ENCODE results near the gene CTDSPL.

CTDSPL gene

DNA sequence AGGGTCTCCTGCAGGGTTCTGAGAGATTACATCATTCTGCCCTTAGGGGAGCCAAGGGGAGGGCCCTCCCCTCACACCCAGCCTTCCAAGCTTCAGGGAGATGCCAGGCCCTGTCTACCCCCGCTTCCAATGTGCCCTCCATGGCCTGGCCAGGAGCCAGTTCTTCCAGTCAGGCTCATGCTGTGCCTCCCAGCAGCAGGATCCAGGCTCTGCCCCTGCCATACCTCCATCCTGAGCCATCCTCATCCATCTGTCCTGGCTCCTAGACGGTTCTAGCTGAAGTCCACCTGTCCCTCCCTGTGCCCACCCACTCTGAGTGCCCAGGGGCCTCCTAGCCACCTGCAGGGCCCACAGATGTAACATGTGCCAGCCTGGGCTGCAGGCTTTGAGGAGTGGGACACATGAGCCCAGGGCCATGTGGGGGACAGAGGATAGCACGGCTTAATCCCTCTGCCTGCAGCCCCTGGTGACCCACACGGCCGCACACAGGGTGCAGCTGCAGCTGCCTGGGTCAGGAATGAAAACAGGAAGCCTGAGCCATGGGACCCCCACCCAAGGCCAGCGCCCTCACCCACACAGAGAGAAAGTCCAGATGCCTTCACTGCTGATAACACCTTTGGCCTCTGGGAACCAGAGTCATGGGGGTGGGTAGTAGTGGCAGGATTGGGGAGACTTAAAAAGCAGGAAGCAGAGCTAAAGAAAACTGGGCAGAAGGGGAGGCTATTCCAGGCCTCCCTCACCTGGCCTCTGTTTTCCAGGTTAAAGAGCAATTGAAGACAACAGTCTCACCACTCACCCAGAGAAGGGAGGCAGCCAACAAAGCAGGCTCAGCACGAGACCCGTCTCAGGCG lies 156.0 kb downstream of the CTDSPL start:
- TF ChIP-seq POLR2A (IDR thresholded peaks at IDR 0.05; ENCODE audit: low read length) (no peak), GATA1 (IDR thresholded peaks at IDR 0.05; ENCODE audit: low read depth, low read length) (no peak)
- DNase-seq: no peak

- no peak for TF ChIP-seq POLR2A (IDR thresholded peaks at IDR 0.05; ENCODE audit: low read length)
- no peak for TF ChIP-seq GATA1 (IDR thresholded peaks at IDR 0.05; ENCODE audit: low read depth, low read length)
- DNase-seq: no peak
These were observed 156.9 kb downstream of the CTDSPL start for GRCh38 chr3:38018296-38019266.

DNA sequence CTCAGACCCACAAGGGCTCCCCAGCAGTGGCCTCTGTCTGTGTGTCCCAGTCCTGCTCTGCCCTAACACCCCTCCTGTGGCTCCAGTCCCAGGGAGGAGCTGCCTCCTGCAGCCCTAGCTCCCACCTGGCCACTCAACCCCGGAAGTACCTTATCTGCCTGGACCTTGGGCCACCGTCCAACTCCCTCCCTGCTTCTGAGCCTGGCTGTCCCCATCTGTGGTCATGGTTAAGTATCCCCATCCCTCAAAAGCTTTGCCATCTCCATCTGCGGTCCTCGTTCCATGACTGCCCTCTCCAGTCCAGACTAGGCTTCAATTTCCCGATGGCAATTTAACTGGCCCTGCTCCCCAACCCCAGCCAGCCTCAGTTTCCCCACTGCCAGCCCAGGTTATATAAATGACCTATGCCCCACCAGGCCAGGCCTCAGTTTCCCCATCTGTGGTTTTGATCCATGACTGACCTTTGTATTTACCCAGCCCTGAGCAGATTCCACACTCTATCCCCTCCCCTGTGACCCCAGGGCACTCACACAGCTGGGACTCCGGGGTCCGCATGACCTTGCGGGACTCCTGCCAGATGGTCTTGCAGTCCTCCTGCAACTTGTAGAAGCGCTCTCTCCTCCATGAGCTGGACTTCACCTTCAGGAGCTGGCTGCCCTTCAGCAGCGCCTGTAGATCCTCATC lies 158.1 kb downstream of the CTDSPL start:
- DNase-seq: no peak
- TF ChIP-seq POLR2A (IDR thresholded peaks at IDR 0.05; ENCODE audit: low read length) (no peak), GATA1 (IDR thresholded peaks at IDR 0.05; ENCODE audit: low read depth, low read length) (no peak)

DNA sequence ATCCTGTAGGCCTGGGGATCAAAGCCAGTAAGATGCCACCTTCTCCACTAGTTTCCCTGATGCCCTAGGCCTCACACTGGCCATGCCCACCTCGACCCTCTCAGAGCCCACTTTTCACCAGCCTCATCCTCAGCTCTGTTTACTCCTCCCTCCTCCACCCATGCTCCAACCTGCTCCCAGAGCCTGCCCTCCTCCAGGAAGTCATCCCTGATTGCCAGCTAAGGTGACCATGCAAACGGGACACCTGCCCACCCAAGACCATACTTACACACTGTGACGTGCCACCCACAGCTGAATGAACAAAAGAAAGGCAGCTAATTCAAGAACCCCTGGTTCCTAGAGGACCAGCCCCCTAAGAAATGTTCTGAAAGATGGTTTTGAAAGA lies 158.7 kb downstream of the CTDSPL start:
- TF ChIP-seq GATA1 (IDR thresholded peaks at IDR 0.05; ENCODE audit: low read depth, low read length) (no peak), POLR2A (IDR thresholded peaks at IDR 0.05; ENCODE audit: low read length) (no peak)

GRCh38 chr3:38021196-38021595 lies 159.5 kb downstream of the CTDSPL start:
- DNase-seq: no peak
- no peak for TF ChIP-seq POLR2A (IDR thresholded peaks at IDR 0.05; ENCODE audit: low read length)
- TF ChIP-seq GATA1 (IDR thresholded peaks at IDR 0.05; ENCODE audit: low read depth, low read length): no peak

More for the DNA sequence above, 158.7 kb downstream of the CTDSPL start:
- no peak for DNase-seq

DNA sequence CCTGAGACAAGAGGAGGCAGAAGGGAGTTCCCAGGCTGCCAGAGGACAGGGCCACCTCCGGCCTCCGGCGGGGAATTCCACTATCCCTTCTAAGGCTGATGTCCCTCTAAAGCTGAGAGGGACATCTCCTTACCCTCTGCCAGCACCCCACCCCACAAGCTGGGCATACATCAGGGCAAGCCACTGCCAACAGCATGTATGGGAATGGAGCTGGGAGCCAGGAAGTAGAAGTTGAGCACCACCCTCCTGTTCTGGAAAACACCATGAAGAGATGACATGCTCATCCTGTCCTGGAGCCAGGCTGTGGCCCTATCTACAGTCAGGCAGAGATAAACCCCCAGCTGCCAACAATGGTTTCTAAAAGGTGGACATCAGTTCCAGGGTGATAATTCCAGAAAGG lies 160.6 kb downstream of the CTDSPL start:
- DNase-seq: no peak

GRCh38 chr3:38022896-38023709 lies 161.4 kb downstream of the CTDSPL start:
- TF ChIP-seq GATA1 (IDR thresholded peaks at IDR 0.05; ENCODE audit: low read depth, low read length) (no peak), POLR2A (IDR thresholded peaks at IDR 0.05; ENCODE audit: low read length) (no peak)

More for the DNA sequence above, 160.6 kb downstream of the CTDSPL start:
- no peak for TF ChIP-seq POLR2A (IDR thresholded peaks at IDR 0.05; ENCODE audit: low read length)
- TF ChIP-seq GATA1 (IDR thresholded peaks at IDR 0.05; ENCODE audit: low read depth, low read length): no peak

GRCh38 chr3:38026856-38027255 lies 165.2 kb downstream of the CTDSPL start:
- no peak for TF ChIP-seq GATA1 (IDR thresholded peaks at IDR 0.05; ENCODE audit: low read depth, low read length)
- no peak for DNase-seq

More at GRCh38 chr3:38022896-38023709, 161.4 kb downstream of the CTDSPL start:
- no peak for DNase-seq

DNA sequence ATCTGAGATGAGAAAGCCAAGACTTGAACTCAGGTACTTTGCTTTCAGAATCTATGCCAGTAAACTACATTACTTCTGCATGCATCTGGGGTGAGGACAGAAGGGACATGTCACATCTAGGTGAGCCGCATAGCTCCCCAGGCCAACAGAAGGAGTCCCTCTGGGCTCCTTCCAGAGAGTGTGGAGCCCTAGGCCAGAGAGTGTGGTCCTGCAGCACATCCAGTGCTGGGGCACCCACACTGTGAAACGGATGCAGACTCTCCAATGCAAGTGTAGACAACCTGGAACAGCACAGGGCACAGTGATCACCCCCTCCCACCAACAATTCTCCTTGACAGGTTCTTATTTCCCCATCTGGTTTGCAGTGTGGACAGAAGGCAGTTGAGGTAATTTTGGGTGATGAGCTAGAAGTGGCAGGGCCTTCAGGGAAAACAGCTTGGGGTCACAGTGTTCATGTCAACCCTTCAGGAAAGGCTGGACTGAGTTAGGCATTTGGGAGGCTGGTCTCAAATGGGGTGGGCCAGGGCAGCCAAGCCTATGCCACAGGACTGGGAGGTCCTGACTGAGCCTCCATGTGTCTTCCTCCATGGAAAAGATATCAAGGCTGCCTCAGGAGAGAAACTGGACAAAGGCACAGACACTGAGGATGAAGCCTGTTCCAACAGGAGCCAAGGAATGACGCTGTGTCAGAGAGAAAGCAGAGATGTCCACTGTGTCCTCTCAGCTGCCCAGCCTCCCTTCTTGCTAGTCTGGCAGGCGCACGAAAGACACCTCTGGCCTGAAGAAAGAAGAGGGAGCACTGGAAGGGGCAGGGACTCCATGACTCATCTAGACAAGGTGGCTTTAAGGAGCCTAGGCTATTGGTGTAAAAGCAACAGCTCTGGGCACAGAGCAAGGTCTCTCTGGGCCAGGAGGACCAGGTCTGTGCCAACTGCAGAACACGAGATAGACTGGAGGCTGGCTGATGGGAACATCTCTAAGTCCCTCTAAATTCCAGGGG lies 166.1 kb downstream of the CTDSPL start:
- no peak for TF ChIP-seq GATA1 (IDR thresholded peaks at IDR 0.05; ENCODE audit: low read depth, low read length)
- TF ChIP-seq POLR2A (IDR thresholded peaks at IDR 0.05; ENCODE audit: low read length): no peak
- DNase-seq: no peak

DNA sequence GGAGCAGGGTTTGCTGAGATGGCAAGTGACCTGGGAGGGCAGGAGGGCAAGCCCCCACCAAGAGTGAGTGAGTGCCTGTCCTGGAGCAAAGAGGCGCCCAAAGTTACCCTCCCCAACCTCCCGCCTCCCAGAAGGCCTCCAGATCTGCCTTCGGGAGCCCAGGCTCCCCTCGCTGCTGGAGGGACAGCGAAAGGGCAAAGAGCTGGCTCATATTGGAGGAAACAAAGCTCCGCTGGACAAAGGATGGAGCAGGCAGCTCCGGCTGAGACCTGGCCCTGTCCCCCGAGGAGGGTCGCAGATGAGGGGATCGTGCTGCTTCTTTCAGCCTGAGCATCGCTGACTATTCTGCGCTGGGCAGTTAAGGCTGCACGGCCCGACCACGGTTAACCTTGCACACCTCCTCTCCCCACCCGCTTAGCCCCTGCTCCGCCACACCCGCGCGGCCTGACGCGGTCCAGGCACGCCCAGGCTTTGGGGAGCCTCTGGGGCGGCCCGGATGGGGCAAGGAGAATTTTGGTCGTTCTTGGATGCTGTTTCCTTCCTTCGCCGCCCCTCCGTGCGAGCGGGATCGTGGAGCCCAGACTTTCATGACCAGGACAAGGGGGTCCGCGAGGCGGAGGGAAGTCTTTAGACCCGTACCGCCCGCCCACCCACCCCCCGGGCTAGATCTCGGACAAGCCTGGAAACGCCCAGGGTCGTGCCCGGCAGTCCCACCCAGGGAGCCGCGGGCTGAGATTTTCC lies 167.1 kb downstream of the CTDSPL start:
- TF ChIP-seq POLR2A (IDR thresholded peaks at IDR 0.05; ENCODE audit: low read length) (no peak), GATA1 (IDR thresholded peaks at IDR 0.05; ENCODE audit: low read depth, low read length) (no peak)

GRCh38 chr3:38029400-38030125 lies 167.9 kb downstream of the CTDSPL start, which contains the start of gene PLCD1:
Gene PLCD1 (minus strand): TSS chr3:38029642. CDS start chr3:38029539, 103 bp downstream.
- DNase-seq: no peak
- no peak for TF ChIP-seq GATA1 (IDR thresholded peaks at IDR 0.05; ENCODE audit: low read depth, low read length)
- no peak for TF ChIP-seq POLR2A (IDR thresholded peaks at IDR 0.05; ENCODE audit: low read length)

More for the DNA sequence above, 167.1 kb downstream of the CTDSPL start:
- DNase-seq: no peak
